HepG2 (cell line): ENCODE results near the gene IGDCC3. TPM values are rescaled to one million over a fixed set of nuclear protein-coding genes. Genes with fewer than 3 reads are reported as not detected.
A peak's percentile ranks its signal among the peaks of the same experiment; 100 is the strongest.

Experiments used
- ATAC-seq: fragments of 200-7000 bp; cut with Tn5 transposase; 3 replicates; pipeline ENCODE4 v1.9.1; 2020; ENCODE audit warnings: mild to moderate bottlenecking, moderate library complexity
- BruUV-seq: library from RNA; stranded (reverse); fragments of 400-500 nt; replicated peaks from 2 replicates; lab custom pipeline; 2021; lab: Mats Ljungman, UMichigan
- CTCF ChIA-PET: fragments of 300-600 bp; formaldehyde crosslinking; extraction: SDS; loops from one replicate; lab custom pipeline; 2021; ENCODE audit warnings: low total read pairs, inconsistent platforms, low intra/inter-chr PET ratio; lab: Yijun Ruan, JAX
- POLR2A ChIA-PET: fragments of 350-600 bp; sonication (Branson Sonifier 250); formaldehyde crosslinking; loops from one replicate; lab custom pipeline; 2020; ENCODE audit warnings: antibody characterized with exemption, inconsistent platforms; lab: Yijun Ruan, JAX
- DNase-seq: peaks from one replicate; pipeline ENCODE4 v3.0.0-alpha.2; 2015; ENCODE audit warnings: low spot score
- FAIRE-seq: peaks from 3 replicates; lab custom pipeline; 2011; peaks lifted over from hg19 to GRCh38; lab: Jason Lieb, UNC
- H2AFZ ChIP-seq: one replicate; pipeline ENCODE4 v1.6.1; 2011; ENCODE audit warnings: low read length, inconsistent platforms
- H3K27ac ChIP-seq: fragments of 300-600 bp; 3 replicates; pipeline ENCODE4 v1.8.0; 2011; ENCODE audit warnings: mixed run types, mild to moderate bottlenecking, mixed read lengths, low read length, inconsistent platforms; ENCODE audit not compliant: insufficient read depth; ENCODE audit errors: extremely low read length
- H3K27me3 ChIP-seq, 2 experiments: fragments of 200-600 bp in 1 of 2; 2 replicates in 1 of 2; 3 replicates in 1 of 2; pipeline versions ENCODE4 v1.6.0 to v1.8.0; 2011; ENCODE audit warnings: low read length in 2 of 2, mild to moderate bottlenecking in 2 of 2, moderate library complexity in 2 of 2, inconsistent platforms in 1 of 2; ENCODE audit not compliant: insufficient read depth in 2 of 2, control insufficient read depth in 1 of 2
- H3K36me3 ChIP-seq, 2 experiments: fragments of 200-600 bp in 1 of 2; replicated peaks in 1 of 2; 2 replicates in 1 of 2; 3 replicates in 1 of 2; pipeline versions ENCODE4 v1.5.1 to v1.8.0; 2011; ENCODE audit warnings: low read length in 2 of 2, inconsistent platforms in 1 of 2; ENCODE audit not compliant: insufficient read depth in 2 of 2, control insufficient read depth in 1 of 2
- H3K4me1 ChIP-seq: 2 replicates; pipeline ENCODE4 v1.5.1; 2012; ENCODE audit warnings: low read length, inconsistent platforms; ENCODE audit not compliant: insufficient read depth
- H3K4me2 ChIP-seq: 2 replicates; pipeline ENCODE4 v1.6.0; 2011; ENCODE audit warnings: low read depth, low read length, inconsistent platforms
- H3K4me3 ChIP-seq, 3 experiments: fragments of 200-600 bp in 1 of 3; sonication (generic), shearing (Covaris generic) in 1 of 3; replicated peaks in 1 of 3; 2 replicates each; pipeline ENCODE4 v1.5.1; 2011 to 2016; ENCODE audit warnings: low read length in 3 of 3, inconsistent platforms in 2 of 3, low read depth in 2 of 3, mild to moderate bottlenecking in 2 of 3, control low read depth in 1 of 3, mixed read lengths in 1 of 3; ENCODE audit not compliant: insufficient read depth in 1 of 3
- H3K79me2 ChIP-seq: one replicate; pipeline ENCODE4 v1.6.1; 2011; ENCODE audit warnings: low read length, inconsistent platforms; ENCODE audit not compliant: insufficient read depth
- H3K9ac ChIP-seq: 2 replicates; pipeline ENCODE4 v1.6.0; 2011; ENCODE audit warnings: mild to moderate bottlenecking, low read depth, low read length, inconsistent platforms; ENCODE audit not compliant: insufficient read depth
- H3K9me3 ChIP-seq: 2 replicates; pipeline ENCODE4 v1.5.1; 2012; ENCODE audit warnings: mild to moderate bottlenecking, low read length
- H4K20me1 ChIP-seq: 2 replicates; pipeline ENCODE4 v1.6.0; 2011; ENCODE audit warnings: inconsistent platforms, mild to moderate bottlenecking, low read length, moderate library complexity; ENCODE audit not compliant: insufficient read depth
- AGO2 ChIP-seq: fragments of 200-400 bp; formaldehyde crosslinking; optimal IDR thresholded peaks from 2 replicates; pipeline ENCODE3; 2017; ENCODE audit warnings: mild to moderate bottlenecking, low read depth, low read length, moderate library complexity
- GATAD2A ChIP-seq: IDR thresholded peaks from 2 replicates; pipeline ENCODE4 v1.6.1; 2016
- RARG ChIP-seq: sonication (generic); formaldehyde crosslinking; IDR thresholded peaks from 2 replicates; pipeline ENCODE4 v1.4.0; 2020; ENCODE audit warnings: low read depth, mild to moderate bottlenecking, missing genetic modification reagents
- TCF7 ChIP-seq: sonication (generic); IDR thresholded peaks from 2 replicates; pipeline ENCODE4 v1.6.1; 2016; ENCODE audit warnings: antibody characterized with exemption, low read depth
- ZBTB7B ChIP-seq: sonication (generic); formaldehyde crosslinking; IDR thresholded peaks from 2 replicates; pipeline ENCODE4 v1.4.0; 2020; ENCODE audit warnings: missing genetic modification reagents
- ZZZ3 ChIP-seq: sonication (generic); formaldehyde crosslinking; IDR thresholded peaks from 2 replicates; pipeline ENCODE4 v1.4.0; 2020; ENCODE audit warnings: missing genetic modification reagents, mild to moderate bottlenecking, borderline replicate concordance
- WGBS: methylation state at CpG from one replicate; pipeline ENCODE4 v1.1.6; 2017; ENCODE audit warnings: low lambda C conversion rate; 5-methylcytosine and 5-hydroxymethylcytosine counted together
- in situ Hi-C: cut with HindIII; loops from 2 replicates; pipeline ENCODE4 v1.10.0; 2017; ENCODE audit warnings: low pct_unique_long_range_greater_than_20kb; ENCODE audit not compliant: extremely low pct_ligation_motif_present
- intact Hi-C: fragments of 100-400 bp; cut with micrococcal nuclease; formaldehyde crosslinking; loops from one replicate; pipeline ENCODE4 v1.10.0; 2022; ENCODE audit not compliant: unreplicated experiment
- polyA plus RNA-seq, 8 experiments: library from polyadenylated mRNA; depleted of rRNA in 3 of 8; stranded (reverse) in 7 of 8; unstranded in 1 of 8; fragments of >200 nt; fragmentation: Illumina TruSeq in 4 of 8; extraction: Trizol in 4 of 8; gene quantifications; 2 replicates each; pipeline versions ENCODE4 v1.2.1 to v1.2.3, GENCODE V29; 2011 to 2016; ENCODE audit warnings: low read depth in 4 of 8, missing spikeins in 1 of 8, mixed read lengths in 1 of 8; ENCODE audit not compliant: insufficient read depth in 1 of 8
- total RNA-seq, 5 experiments: library from RNA; depleted of rRNA; stranded (reverse); fragments of >200 nt; fragmentation: Illumina TruSeq; extraction: Trizol; gene quantifications; 2 replicates each; pipeline ENCODE4 v1.2.3, GENCODE V29; 2016; ENCODE audit warnings: low read depth in 1 of 5

IGDCC3 gene
- total and polyA plus RNA-seq, 2 of the 13 experiments (the other 11 are each of a cell fraction or from before 2014, with no cell fraction given) = 30.1 to 51.8 TPM

DNA sequence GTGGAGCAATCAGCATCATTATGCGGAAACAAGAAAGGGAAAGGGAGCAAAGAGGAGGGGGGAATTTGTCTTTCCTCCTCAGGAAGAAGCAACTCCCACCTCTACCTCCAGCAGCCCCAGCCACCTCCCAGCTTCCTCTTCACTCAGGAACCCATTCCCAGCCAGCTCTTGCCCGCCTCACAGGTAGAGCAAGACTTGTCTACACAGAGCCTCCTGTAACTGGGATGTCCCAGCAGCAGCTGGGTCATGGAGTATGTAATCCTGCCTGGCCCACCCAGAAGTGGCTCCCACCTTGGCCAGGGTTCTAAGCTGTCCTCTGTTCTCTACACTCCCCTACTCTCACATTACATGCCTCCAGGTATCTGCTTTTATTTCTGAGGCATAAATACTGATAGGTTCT is 14.0 kb downstream of the IGDCC3 start:
- H3K9me3 ChIP-seq = no peaks in the 10 kb centered on the region
- intact Hi-C loops = no loop called here
- no peak for TF ChIP-seq TCF7
- no peak for TF ChIP-seq RARG (CRISPR knock-in tag)
- TF ChIP-seq GATAD2A (CRISPR knock-in tag) = no peak
- no peak for TF ChIP-seq ZZZ3 (CRISPR knock-in tag)
- POLR2A ChIA-PET = interaction anchor here (1.4 kb wide), 1 partner anchor 21 kb away, joined by 3 read pairs; no protein-coding TSS in a partner anchor
- H3K4me2 ChIP-seq = no peak overlapping the region
- peaks cover 2 to 29% of the 10 kb centered on the region in 2 experiments; a peak in 3 of 5 replicates for H3K36me3 ChIP-seq
- H3K79me2 ChIP-seq = peaks cover 24% of the 10 kb centered on the region
- H3K4me3 ChIP-seq = no peak overlapping the region
- WGBS = 94% methylated on average over 2 of the region's 2 CpGs
- H4K20me1 ChIP-seq = 0 out of 2 replicates have a peak, but pooled peaks cover 5% of the 10 kb centered on the region
- CTCF ChIA-PET = no interaction called here
- no peak overlapping the region for H3K9ac ChIP-seq
- ATAC-seq (no peak), DNase-seq (no peak), FAIRE-seq (no peak)
- peaks cover 45% of the 10 kb centered on the region for H3K4me1 ChIP-seq
- no peaks in the 10 kb centered on the region for H3K27me3 ChIP-seq
- H2AFZ ChIP-seq = no peak overlapping the region
- no peak overlapping the region for H3K27ac ChIP-seq
- no TSS peak for BruUV-seq
- in situ Hi-C loops = no loop called here

DNA sequence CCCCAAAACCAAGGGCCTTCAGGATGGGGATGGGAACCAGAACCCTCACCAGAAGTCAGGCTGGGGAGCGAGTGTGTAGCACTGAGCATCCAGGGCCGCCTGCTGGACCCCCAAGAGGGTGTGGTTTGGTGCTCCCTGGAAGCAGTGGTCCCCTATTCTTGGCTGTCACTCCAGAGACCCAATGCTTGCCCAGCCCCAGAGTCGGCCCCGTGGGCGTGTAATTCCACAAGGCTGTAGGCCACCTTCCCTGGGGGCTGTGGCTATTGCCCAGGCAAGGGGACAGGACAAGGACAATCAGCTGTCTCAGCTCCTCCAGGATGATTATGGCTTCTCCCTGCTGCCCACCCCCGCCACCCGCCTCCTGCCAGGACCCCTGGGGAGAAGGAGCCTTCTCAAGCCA is 14.5 kb downstream of the IGDCC3 start:
- no peaks in the 10 kb centered on the region for H3K9me3 ChIP-seq
- no peak overlapping the region for H3K27ac ChIP-seq
- ATAC-seq (no peak), FAIRE-seq (no peak), DNase-seq (no peak)
- H3K79me2 ChIP-seq = peaks cover 23% of the 10 kb centered on the region
- in situ Hi-C loops = no loop called here
- WGBS = 100% methylated on average over 2 of the region's 7 CpGs
- H4K20me1 ChIP-seq = 0 out of 2 replicates have a peak, but pooled peaks cover 5% of the 10 kb centered on the region
- POLR2A ChIA-PET = interaction anchor here (1.4 kb wide), 1 partner anchor 22 kb away, joined by 3 read pairs; no protein-coding TSS in a partner anchor
- no TSS peak for BruUV-seq
- H2AFZ ChIP-seq = no peak overlapping the region
- CTCF ChIA-PET = no interaction called here
- no peaks in the 10 kb centered on the region for H3K27me3 ChIP-seq
- TF ChIP-seq ZBTB7B (CRISPR knock-in tag) (no peak), AGO2 (peak; percentile 23)
- intact Hi-C loops = no loop called here
- H3K4me2 ChIP-seq = no peak overlapping the region
- no peak overlapping the region for H3K4me3 ChIP-seq
- peaks cover 2 to 29% of the 10 kb centered on the region in 2 experiments; a peak in 3 of 5 replicates for H3K36me3 ChIP-seq
- H3K9ac ChIP-seq = no peak overlapping the region
- peaks cover 40% of the 10 kb centered on the region for H3K4me1 ChIP-seq
